ENCODE measurements around the gene MON1A.

MON1A gene

DNA sequence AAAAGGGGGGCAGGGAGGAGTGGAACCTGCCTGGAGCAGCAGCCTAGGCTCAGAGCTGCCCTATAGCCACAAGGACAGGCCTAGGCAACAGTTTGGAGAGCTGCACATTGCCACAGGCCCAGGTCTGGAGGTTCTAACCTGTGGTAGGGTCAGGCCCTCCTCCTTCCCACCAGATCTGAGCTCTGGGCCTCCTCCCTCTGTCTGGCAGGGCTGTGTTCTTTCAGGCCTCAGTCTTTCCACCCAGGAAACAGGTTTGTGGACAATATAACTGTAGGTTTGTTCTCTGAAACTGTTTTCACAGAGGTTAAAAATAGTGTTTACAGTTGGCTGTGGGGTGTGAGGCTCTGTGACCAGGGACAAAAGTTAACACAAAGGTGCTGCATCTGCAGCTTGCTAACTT is 50.9 kb downstream of the MON1A start:
- no peak for TF ChIP-seq Cebpa-rat (IDR thresholded peaks at IDR 0.05)
- Histone ChIP-seq H3K36me3 (no peaks in the 10 kb centered on the region), H3K27ac (peak overlapping the region; percentile 58), H3K4me3 (no peak overlapping the region), H3K27me3 (no peaks in the 10 kb centered on the region), H3K4me1 (peaks cover 56% of the 10 kb centered on the region), H4K20me1 (no peaks in the 10 kb centered on the region), H3K9ac (no peak overlapping the region), H3K4me2 (peak overlapping the region; percentile 87), H3K9me3 (no peaks in the 10 kb centered on the region)

DNA sequence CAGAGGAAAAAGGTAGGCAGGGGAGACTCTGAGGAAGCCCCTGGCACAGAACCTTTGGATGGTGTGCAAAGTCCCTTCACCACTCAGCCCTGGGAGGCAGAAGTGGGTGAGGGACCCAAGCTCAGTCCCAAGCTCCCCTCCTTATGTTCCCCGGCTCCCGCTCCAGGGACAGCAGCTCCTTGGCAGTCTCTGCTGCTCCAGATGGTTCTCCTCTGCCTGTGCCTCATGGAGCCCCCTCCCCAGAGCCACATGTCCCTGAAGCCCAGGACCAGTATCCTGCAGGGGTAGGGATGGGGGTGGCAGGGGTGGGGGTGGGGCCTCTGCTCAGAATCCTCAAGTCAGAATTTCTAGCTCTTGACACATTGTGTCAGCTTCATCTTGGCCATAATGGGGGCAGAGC is 51.9 kb downstream of the MON1A start:
- no peaks in the 10 kb centered on the region for H3K36me3 ChIP-seq
- TF ChIP-seq Cebpa-rat (IDR thresholded peaks at IDR 0.05) = no peak
- H3K9me3 ChIP-seq = no peaks in the 10 kb centered on the region
- H3K27ac ChIP-seq = no peak overlapping the region
- no peak overlapping the region for H3K4me3 ChIP-seq
- H3K4me2 ChIP-seq = peak overlapping the region; percentile 7; the same call in 1 of the 2 replicates
- H3K9ac ChIP-seq = no peak overlapping the region
- H3K4me1 ChIP-seq = peaks cover 60% of the 10 kb centered on the region
- H3K27me3 ChIP-seq = no peaks in the 10 kb centered on the region
- H4K20me1 ChIP-seq = no peaks in the 10 kb centered on the region

DNA sequence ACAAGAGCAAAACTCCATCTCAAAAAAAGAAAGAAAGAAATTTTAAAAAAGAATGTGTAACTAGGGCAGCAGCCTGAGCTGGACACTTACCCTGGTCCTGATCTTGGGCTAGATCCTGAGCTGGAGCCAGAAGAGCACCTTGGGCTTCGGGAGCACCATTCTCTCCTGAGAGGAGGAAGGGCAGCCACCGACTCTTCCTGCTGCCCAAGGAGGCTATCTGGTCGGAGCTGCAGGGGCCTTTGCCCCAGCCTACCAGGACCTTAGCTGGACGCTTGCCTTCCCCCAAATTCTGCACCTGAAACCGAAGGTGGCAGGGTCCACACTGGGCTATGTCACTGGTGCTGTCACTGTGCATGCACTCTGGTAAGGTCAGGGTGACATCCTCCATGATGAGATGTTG is 53.0 kb downstream of the MON1A start:
- H3K36me3 ChIP-seq = no peaks in the 10 kb centered on the region
- H3K9me3 ChIP-seq = no peaks in the 10 kb centered on the region
- H4K20me1 ChIP-seq = no peaks in the 10 kb centered on the region
- no peaks in the 10 kb centered on the region for H3K27me3 ChIP-seq
- no peak overlapping the region for H3K9ac ChIP-seq
- no peak overlapping the region for H3K4me2 ChIP-seq
- no peak for TF ChIP-seq Cebpa-rat (IDR thresholded peaks at IDR 0.05)
- H3K4me3 ChIP-seq = no peak overlapping the region
- peaks cover 57% of the 10 kb centered on the region for H3K4me1 ChIP-seq
- H3K27ac ChIP-seq = no peak overlapping the region

DNA sequence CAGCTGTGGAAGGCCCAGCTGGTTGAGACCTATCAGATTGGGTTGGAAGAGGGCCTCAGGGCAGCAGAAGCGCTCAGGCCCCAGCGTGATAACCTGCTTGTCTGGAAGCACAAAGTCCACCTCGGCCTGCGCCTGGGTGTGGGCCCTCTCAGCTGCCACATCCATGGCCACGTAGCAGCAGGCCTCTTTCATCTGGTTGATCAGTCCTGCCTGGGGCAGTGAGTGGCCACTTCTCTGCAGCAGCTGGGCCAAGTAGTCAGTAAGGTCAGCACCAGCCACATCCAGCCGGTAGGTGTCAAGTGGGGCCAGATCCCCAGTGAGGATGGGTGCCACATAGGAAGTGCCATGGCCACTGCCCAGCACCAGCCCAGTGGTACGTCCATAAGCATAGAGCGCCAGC is 56.0 kb downstream of the MON1A start:
- H4K20me1 ChIP-seq = peaks cover 15% of the 10 kb centered on the region
- H3K9ac ChIP-seq = no peak overlapping the region
- H3K4me2 ChIP-seq = no peak overlapping the region
- no peak overlapping the region for H3K4me3 ChIP-seq
- no peak overlapping the region for H3K27ac ChIP-seq
- H3K27me3 ChIP-seq = peaks cover 27% of the 10 kb centered on the region
- H3K4me1 ChIP-seq = peaks cover 50% of the 10 kb centered on the region
- H3K36me3 ChIP-seq = no peaks in the 10 kb centered on the region
- H3K9me3 ChIP-seq = no peaks in the 10 kb centered on the region
- no peak for TF ChIP-seq Cebpa-rat (IDR thresholded peaks at IDR 0.05)

DNA sequence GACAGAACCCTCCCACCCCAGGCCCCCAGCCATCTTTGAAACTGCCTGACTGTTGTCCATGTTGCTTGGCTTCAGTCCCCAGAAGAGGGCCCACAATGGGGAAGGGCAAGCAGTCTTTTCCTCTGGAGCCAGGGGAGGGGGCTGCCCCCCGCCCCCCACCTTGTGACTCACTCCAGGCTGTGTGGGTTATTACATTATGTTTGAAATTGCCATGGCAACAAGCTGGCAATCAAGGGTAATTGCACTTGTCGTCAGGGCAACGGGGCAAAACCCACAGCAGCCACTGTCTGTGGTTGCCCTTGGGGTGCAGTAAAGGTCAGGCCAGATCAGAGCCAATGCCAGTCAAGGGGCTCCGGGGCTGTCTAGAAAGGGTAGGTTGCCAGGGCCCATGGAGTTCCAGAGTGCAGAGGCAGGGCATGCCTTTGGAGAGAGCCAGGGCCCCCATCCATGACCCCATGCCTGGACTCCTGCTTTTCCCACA is 56.8 kb downstream of the MON1A start:
- H3K27me3 ChIP-seq = peaks cover 35% of the 10 kb centered on the region
- H3K9ac ChIP-seq = no peak overlapping the region
- no peak for TF ChIP-seq Cebpa-rat (IDR thresholded peaks at IDR 0.05)
- H4K20me1 ChIP-seq = peaks cover 23% of the 10 kb centered on the region
- H3K4me2 ChIP-seq = peak overlapping the region; percentile 37
- no peaks in the 10 kb centered on the region for H3K36me3 ChIP-seq
- no peak overlapping the region for H3K4me3 ChIP-seq
- H3K27ac ChIP-seq = no peak overlapping the region
- no peaks in the 10 kb centered on the region for H3K9me3 ChIP-seq
- H3K4me1 ChIP-seq = peaks cover 55% of the 10 kb centered on the region

DNA sequence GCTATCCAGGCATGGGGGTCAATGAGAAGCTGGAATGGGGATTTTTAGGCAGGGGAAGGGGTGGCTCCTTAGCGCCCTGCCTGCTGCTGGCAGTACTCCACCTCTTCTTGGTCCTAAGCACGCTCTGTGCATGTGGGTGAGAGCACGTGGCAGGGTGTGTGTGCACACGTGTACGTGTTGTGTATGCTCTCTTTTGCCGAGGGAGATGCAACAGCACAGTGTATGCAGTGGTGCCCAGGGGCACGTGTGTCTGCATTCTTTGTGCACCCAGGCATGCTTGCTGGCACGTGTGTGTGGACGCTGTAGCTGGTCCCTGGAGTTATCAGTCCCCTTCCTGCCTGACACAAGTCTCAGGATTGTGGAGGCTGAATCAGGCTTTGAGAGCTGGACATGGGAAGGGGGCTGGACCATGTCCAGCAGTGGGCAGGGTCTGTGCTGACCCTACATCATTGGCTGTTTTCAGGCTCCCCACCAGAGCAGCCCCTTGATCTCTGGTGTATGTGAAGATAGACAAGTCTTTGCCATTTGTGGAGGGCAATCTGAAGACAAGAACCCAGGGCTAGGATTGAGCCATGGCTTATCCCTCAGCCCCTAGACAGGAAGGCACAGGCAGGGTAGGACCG is 58.0 kb downstream of the MON1A start:
- Histone ChIP-seq H3K27ac (no peak overlapping the region), H3K36me3 (no peaks in the 10 kb centered on the region), H3K4me3 (no peak overlapping the region), H3K9me3 (no peaks in the 10 kb centered on the region), H3K4me1 (peaks cover 53% of the 10 kb centered on the region), H3K4me2 (no peak overlapping the region; the same call in 1 of the 2 replicates), H3K9ac (no peak overlapping the region), H3K27me3 (peaks cover 35% of the 10 kb centered on the region), H4K20me1 (peaks cover 25% of the 10 kb centered on the region)
- no peak for TF ChIP-seq Cebpa-rat (IDR thresholded peaks at IDR 0.05)

DNA sequence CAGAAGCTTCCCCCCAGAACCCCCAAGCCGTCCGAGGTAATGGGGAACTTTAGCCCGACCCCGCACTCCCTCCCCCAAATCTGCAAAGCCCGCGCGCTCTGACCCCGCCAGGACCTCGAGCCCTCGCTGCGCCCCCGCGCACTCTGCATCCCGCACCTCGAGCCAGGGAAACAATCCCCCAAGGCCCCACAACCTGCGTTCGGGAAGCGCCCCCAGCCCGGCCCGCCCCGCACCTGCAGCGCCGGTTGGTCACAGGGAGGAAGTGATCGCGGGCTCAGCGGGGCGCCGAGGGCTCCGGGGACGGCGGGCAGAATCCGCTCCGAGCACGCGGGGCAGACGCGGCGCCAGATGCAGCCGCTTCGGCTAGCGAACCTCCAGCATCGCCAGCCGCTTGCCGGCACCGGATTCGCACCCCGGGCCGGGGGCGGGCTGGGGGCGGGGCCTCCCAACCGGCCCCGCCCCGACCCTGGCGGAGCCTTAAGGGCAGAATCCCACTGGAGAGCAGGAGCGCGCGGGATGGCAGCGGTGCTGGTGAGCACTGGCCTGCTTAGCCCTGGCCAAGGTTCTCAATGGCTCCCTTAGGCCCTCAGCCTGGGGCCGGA is 60.0 kb downstream of the MON1A start, which contains the start of gene CAMKV:
CAMKV (minus strand) TSS at position 382 of the 602 bp plus-strand sequence. CDS start 7,518 bp downstream, outside the sequence.
- peaks cover 53% of the 10 kb centered on the region for H3K4me1 ChIP-seq
- H3K4me3 ChIP-seq = peak within 1 kb of the TSS; percentile 63

DNA sequence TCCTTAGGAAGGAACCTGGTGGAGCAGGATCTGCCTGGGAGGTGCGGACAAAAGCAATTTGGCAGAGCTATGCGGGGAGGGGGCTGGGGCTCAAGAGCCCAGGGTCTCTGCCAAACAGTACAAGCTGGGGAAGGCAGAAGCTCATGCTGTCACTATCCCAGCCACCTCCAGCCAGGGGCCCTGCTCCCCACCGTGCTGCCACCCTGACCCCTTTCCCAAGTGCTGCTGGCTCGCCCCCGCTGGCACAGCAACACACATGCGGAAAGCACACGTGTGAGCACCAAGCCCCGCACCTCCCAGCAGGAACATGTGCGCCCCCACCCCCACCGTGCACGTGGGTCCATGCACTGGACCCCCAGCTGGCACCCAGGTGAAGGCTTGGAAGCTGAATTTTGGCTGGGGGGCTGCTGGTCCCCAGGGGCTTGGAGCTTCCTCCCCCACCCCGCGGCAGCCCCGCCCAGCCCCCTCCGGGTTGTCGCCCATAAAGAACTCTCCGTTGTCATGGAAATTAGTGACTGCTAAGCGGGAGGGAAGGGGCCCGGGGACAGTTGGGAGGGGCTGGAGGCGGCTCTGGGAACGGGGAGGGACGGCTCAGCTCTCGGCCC is 60.6 kb downstream of the MON1A start:
- TF ChIP-seq Cebpa-rat (IDR thresholded peaks at IDR 0.05) = no peak
- Histone ChIP-seq H3K27ac (no peak overlapping the region), H3K27me3 (peaks cover 35% of the 10 kb centered on the region), H3K4me3 (peak overlapping the region; percentile 63), H3K9me3 (no peaks in the 10 kb centered on the region), H3K4me1 (peaks cover 53% of the 10 kb centered on the region), H4K20me1 (peaks cover 32% of the 10 kb centered on the region), H3K9ac (no peak overlapping the region), H3K36me3 (no peaks in the 10 kb centered on the region), H3K4me2 (peak overlapping the region; percentile 95)

More for the DNA sequence above, 60.0 kb downstream of the MON1A start, which contains the start of gene CAMKV:
- H3K9ac ChIP-seq = peak within 1 kb of the TSS; percentile 10; the same call in 1 of the 2 replicates
- TF ChIP-seq Cebpa-rat (IDR thresholded peaks at IDR 0.05) = no peak
- H3K36me3 ChIP-seq = no peaks in the 10 kb centered on the region
- peak within 1 kb of the TSS; percentile 95 for H3K4me2 ChIP-seq
- no peak within 1 kb of the TSS for H3K27ac ChIP-seq
- peaks cover 35% of the 10 kb centered on the region for H3K27me3 ChIP-seq
- H3K9me3 ChIP-seq = no peaks in the 10 kb centered on the region
- peaks cover 32% of the 10 kb centered on the region for H4K20me1 ChIP-seq

DNA sequence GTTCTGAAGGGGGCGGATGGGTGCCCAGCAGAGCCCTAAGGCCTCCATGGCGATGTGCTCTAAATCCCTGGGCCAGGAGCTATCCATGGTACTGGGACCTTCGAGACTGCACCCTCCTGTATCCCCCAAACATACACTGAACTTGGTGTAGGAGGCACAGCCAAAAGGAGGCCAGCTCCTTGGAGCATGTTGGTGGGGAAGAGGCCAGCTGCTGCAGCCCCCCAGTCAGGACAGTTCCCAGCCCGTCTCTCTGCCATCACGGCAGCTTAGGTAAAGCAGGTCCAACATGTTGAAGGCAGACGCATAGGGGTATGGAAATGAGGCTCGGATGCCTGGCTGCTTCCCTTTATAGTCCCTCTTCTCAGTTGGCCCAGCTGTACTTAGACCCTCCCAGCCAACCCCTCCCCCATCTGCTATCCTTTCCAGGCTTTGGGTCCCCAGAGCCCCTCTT is 61.7 kb downstream of the MON1A start:
- Histone ChIP-seq H3K4me2 (0 out of 2 replicates have a peak overlapping the region, but pooled peaks have one; percentile 26), H3K27me3 (peaks cover 35% of the 10 kb centered on the region), H3K9ac (no peak overlapping the region)

DNA sequence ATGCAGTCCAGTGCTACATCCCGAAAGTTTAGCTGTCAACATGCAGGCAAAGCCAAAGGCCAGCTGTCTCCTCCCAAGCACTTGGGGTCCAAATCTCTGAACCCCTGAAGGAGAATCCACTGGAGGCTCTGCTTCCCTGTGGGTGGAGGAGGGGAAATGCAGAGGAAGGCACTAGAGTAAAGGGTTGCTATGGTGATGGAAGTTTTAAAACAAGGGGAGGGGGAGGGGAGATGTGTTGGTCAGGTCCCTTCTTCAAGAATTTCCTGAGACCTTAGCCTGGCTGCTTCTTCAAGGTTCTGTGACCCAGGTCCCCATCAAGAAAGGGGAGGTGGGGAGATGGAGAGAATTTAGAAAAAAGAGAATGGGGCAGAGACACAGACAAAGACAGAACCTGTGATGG is 62.2 kb downstream of the MON1A start:
- H3K4me3 ChIP-seq = no peak overlapping the region

More for the DNA sequence above, 61.7 kb downstream of the MON1A start:
- no peak overlapping the region for H3K4me3 ChIP-seq
- H3K4me1 ChIP-seq = peaks cover 48% of the 10 kb centered on the region
- no peak overlapping the region for H3K27ac ChIP-seq
- H4K20me1 ChIP-seq = peaks cover 32% of the 10 kb centered on the region
- H3K9me3 ChIP-seq = no peaks in the 10 kb centered on the region
- no peak for TF ChIP-seq Cebpa-rat (IDR thresholded peaks at IDR 0.05)
- no peaks in the 10 kb centered on the region for H3K36me3 ChIP-seq

More for the DNA sequence above, 62.2 kb downstream of the MON1A start:
- Histone ChIP-seq H3K9ac (no peak overlapping the region), H3K4me2 (no peak overlapping the region), H3K27me3 (peaks cover 35% of the 10 kb centered on the region), H3K27ac (no peak overlapping the region), H3K9me3 (no peaks in the 10 kb centered on the region), H3K4me1 (peaks cover 45% of the 10 kb centered on the region), H3K36me3 (no peaks in the 10 kb centered on the region), H4K20me1 (peaks cover 32% of the 10 kb centered on the region)
- TF ChIP-seq Cebpa-rat (IDR thresholded peaks at IDR 0.05) = no peak

Measured in BLaER1 (cell line).